A549 treated with DMSO at 1 μM for 4 hours (cell line): ENCODE measurements around the gene MCM8. TPM values are rescaled to one million over a fixed set of nuclear protein-coding genes. Genes with fewer than 3 reads are reported as not detected.

Source experiments
- total RNA-seq: library from RNA; stranded (reverse); fragments of 200-300 nt; extraction: Qiagen RNA extraction; gene quantifications from 5 replicates; pipeline ENCODE4 v1.2.3, GENCODE V29; 2022; ENCODE audit warnings: low read depth

MCM8 gene
- total RNA-seq: 19.5 to 25.4 TPM (median 22.2 TPM) in 5 replicates

DNA sequence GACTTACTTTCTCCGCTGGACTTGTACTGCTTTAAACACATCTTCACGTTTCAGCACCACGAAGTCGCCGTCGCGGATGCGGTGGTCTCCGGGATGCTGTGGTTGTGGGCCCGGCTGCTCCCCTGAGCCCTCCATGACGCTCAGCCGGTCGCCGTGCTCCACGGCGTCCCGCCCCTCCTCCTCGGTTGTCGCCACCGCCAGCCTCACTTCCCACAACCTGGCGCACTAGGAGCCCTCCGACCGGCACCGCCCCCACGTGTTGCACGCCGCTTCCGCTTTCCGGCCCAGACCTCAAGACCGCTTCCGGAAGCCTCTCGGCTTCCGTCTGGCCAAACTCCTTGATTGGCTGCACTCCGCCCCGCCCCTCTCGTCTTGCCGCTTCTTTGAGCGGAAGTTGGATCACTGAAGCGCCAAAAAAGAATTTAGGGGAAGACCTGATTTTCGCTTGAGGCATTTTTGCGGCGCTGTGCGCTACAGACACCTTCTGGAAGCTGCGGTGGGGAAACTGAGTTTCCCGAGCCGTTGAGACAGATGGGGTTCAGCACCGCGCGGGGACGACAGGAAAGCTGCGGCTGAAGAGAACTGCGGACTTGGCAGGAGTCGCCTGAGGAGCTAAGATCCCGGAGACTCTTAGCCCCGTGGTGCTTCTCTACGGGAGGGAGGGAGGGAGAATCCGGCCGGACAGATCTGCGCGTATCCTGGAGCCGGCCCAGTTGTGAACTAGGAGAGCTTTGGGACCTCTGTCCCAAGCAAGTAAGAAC lies at the start of gene MCM8, which contains the start of gene TRMT6:
TSS of gene MCM8 (plus strand) at position 382 of the 761 bp plus-strand sequence. CDS start 1,364 bp downstream, outside the sequence.
TSS of gene TRMT6 (minus strand) at position 263 of the 761 bp plus-strand sequence. CDS start at position 135, 128 bp downstream.

Other genes with a start within 250 kb of the MCM8 start
- 6.7 to 8.1 TPM (median 7.7 TPM) in 5 replicates for gene SHLD1, start 200.3 kb upstream of the MCM8 start, total RNA-seq
- 2.6 to 3.3 TPM (median 3.0 TPM) in 5 replicates for gene CHGB, start 39.1 kb upstream of the MCM8 start, total RNA-seq
- 32.2 to 35.2 TPM (median 33.1 TPM) in 5 replicates for gene TRMT6, start 119 bp upstream of the MCM8 start, total RNA-seq
- gene CRLS1, start 55.5 kb downstream of the MCM8 start, total RNA-seq: 40.6 to 75.9 TPM (median 72.2 TPM) in 5 replicates
- 0.02 TPM in 1 of 5 replicates, not detected in the others for gene LRRN4, start 103.4 kb downstream of the MCM8 start, total RNA-seq
- gene FERMT1, start 172.4 kb downstream of the MCM8 start, total RNA-seq: 18.0 to 23.1 TPM (median 18.5 TPM) in 5 replicates